H1 (cell line): ENCODE results near the gene GPRIN3. TPM values are rescaled to one million over a fixed set of nuclear protein-coding genes. Genes with fewer than 3 reads are reported as not detected.

Source experiments
- CTCF ChIA-PET: fragments of 300-600 bp; sonication (Branson Sonifier 250); formaldehyde crosslinking; loops from one replicate; lab custom pipeline; 2021; ENCODE audit not compliant: partially characterized antibody; lab: Charles Lee
- POLR2A ChIA-PET: fragments of 300-600 bp; sonication (Branson Sonifier 250); formaldehyde crosslinking; loops from one replicate; lab custom pipeline; 2021; ENCODE audit warnings: inconsistent platforms; ENCODE audit not compliant: partially characterized antibody; lab: Charles Lee
- DNase-seq, 2 experiments: peaks; one replicate each; pipeline versions ENCODE4 v3.0.0 to v3.0.0-alpha.2; 2010 to 2022; ENCODE audit warnings: low spot score in 2 of 2, low read depth in 1 of 2, mixed read lengths in 1 of 2
- FAIRE-seq: peaks from 2 replicates; lab custom pipeline; 2011; peaks lifted over from hg19 to GRCh38; lab: Jason Lieb, UNC
- H2AFZ ChIP-seq: 2 replicates; pipeline ENCODE4 v1.8.1; 2012; ENCODE audit warnings: low read length, inconsistent platforms
- H2AK5ac ChIP-seq: 2 replicates; pipeline ENCODE4 v1.6.1; 2013; ENCODE audit warnings: low read depth, low read length
- H2BK120ac ChIP-seq: replicated peaks from 2 replicates; pipeline ENCODE3; 2013; ENCODE audit warnings: low read depth, low read length, inconsistent platforms
- H2BK12ac ChIP-seq: 2 replicates; pipeline ENCODE4 v1.6.1; 2013; ENCODE audit warnings: low read depth, low read length
- H2BK15ac ChIP-seq: 2 replicates; pipeline ENCODE4 v1.6.1; 2013; ENCODE audit warnings: low read length
- H2BK20ac ChIP-seq: 2 replicates; pipeline ENCODE4 v1.6.1; 2013; ENCODE audit warnings: low read length
- H2BK5ac ChIP-seq: 2 replicates; pipeline ENCODE4 v1.6.1; 2013; ENCODE audit warnings: low read depth, low read length
- H3K14ac ChIP-seq: 2 replicates; pipeline ENCODE4 v1.6.1; 2013; ENCODE audit warnings: inconsistent platforms; ENCODE audit not compliant: insufficient read length
- H3K18ac ChIP-seq: 2 replicates; pipeline ENCODE4 v1.6.1; 2013; ENCODE audit warnings: low read length; ENCODE audit errors: extremely low read depth
- H3K23ac ChIP-seq: 2 replicates; pipeline ENCODE4 v1.6.1; 2013; ENCODE audit warnings: inconsistent platforms; ENCODE audit not compliant: insufficient read length
- H3K23me2 ChIP-seq: 2 replicates; pipeline ENCODE4 v1.6.1; 2013; ENCODE audit warnings: low read depth, low read length
- H3K27ac ChIP-seq: 2 replicates; pipeline ENCODE4 v1.6.1; 2011; ENCODE audit warnings: low read depth, low read length, inconsistent platforms
- H3K27me3 ChIP-seq, 4 experiments: replicated peaks in 1 of 4; 1 replicate in 1 of 4; 2 replicates in 3 of 4; pipeline versions ENCODE4 v1.6.1 to v1.8.1; 2011 to 2013; ENCODE audit warnings: low read length in 3 of 4, mild to moderate bottlenecking in 3 of 4, inconsistent platforms in 2 of 4, mixed read lengths in 2 of 4, moderate library complexity in 1 of 4; ENCODE audit not compliant: control insufficient read depth in 3 of 4, insufficient read depth in 3 of 4; ENCODE audit errors: extremely low read depth in 1 of 4
- H3K36me3 ChIP-seq, 4 experiments: 2 replicates each; pipeline versions ENCODE4 v1.6.1 to v1.8.1; 2011 to 2013; ENCODE audit warnings: mild to moderate bottlenecking in 4 of 4, low read length in 3 of 4, moderate library complexity in 2 of 4, control low read depth in 1 of 4, inconsistent platforms in 1 of 4; ENCODE audit not compliant: insufficient read depth in 4 of 4, control insufficient read depth in 2 of 4
- H3K4ac ChIP-seq: replicated peaks from 2 replicates; pipeline ENCODE3; 2013; ENCODE audit warnings: low read length, low read depth, mixed read lengths, inconsistent platforms; ENCODE audit not compliant: insufficient read length
- H3K4me1 ChIP-seq, 4 experiments: replicated peaks in 1 of 4; 1 replicate in 1 of 4; 2 replicates in 3 of 4; pipeline versions ENCODE4 v1.6.1 to v1.8.1; 2011 to 2013; ENCODE audit warnings: low read length in 3 of 4, inconsistent platforms in 2 of 4, mixed read lengths in 1 of 4; ENCODE audit not compliant: insufficient read depth in 4 of 4, control insufficient read depth in 3 of 4
- H3K4me2 ChIP-seq, 2 experiments: 2 replicates each; pipeline versions ENCODE4 v1.6.1 to v1.8.1; 2011 to 2013; ENCODE audit warnings: low read depth in 2 of 2, low read length in 2 of 2, control low read depth in 1 of 2, inconsistent platforms in 1 of 2, mild to moderate bottlenecking in 1 of 2; ENCODE audit not compliant: insufficient read depth in 1 of 2
- H3K4me3 ChIP-seq, 4 experiments: fragments of 200-600, 300-600 bp in 1 of 4; sonication (generic), shearing (Covaris generic), sonication (Bioruptor Twin) in 1 of 4; 2 replicates each; pipeline versions ENCODE4 v1.5.1 to v1.8.1; 2011 to 2016; ENCODE audit warnings: low read length in 4 of 4, low read depth in 3 of 4, control low read depth in 2 of 4, inconsistent platforms in 2 of 4, mild to moderate bottlenecking in 2 of 4, mixed read lengths in 1 of 4, moderate library complexity in 1 of 4; ENCODE audit not compliant: insufficient read depth in 2 of 4; ENCODE audit errors: extremely low read depth in 1 of 4
- H3K56ac ChIP-seq: replicated peaks from 2 replicates; pipeline ENCODE3; 2013; ENCODE audit warnings: low read depth, mild to moderate bottlenecking, mixed read lengths, low read length, inconsistent platforms; ENCODE audit not compliant: insufficient read length
- H3K79me1 ChIP-seq: 2 replicates; pipeline ENCODE4 v1.6.1; 2013; ENCODE audit warnings: low read depth, low read length, control low read depth
- H3K79me2 ChIP-seq, 2 experiments: 2 replicates each; pipeline versions ENCODE4 v1.6.1 to v1.8.1; 2012 to 2013; ENCODE audit warnings: low read length in 2 of 2, mild to moderate bottlenecking in 2 of 2, inconsistent platforms in 1 of 2; ENCODE audit not compliant: insufficient read depth in 2 of 2, control insufficient read depth in 1 of 2
- H3K9ac ChIP-seq, 4 experiments: replicated peaks in 1 of 4; 1 replicate in 1 of 4; 2 replicates in 3 of 4; pipeline versions ENCODE4 v1.6.1 to v1.8.1; 2011 to 2013; ENCODE audit warnings: low read depth in 3 of 4, low read length in 3 of 4, control low read depth in 2 of 4, mild to moderate bottlenecking in 2 of 4, moderate library complexity in 2 of 4, inconsistent platforms in 1 of 4; ENCODE audit errors: extremely low read depth in 1 of 4
- H3K9me3 ChIP-seq, 2 experiments: 2 replicates each; pipeline versions ENCODE4 v1.6.1 to v1.8.1; 2012 to 2013; ENCODE audit warnings: mild to moderate bottlenecking in 2 of 2, moderate library complexity in 2 of 2, control low read depth in 1 of 2, inconsistent platforms in 1 of 2, low read depth in 1 of 2, low read length in 1 of 2, mixed read lengths in 1 of 2; ENCODE audit not compliant: insufficient read depth in 2 of 2
- H4K20me1 ChIP-seq, 2 experiments: replicated peaks in 1 of 2; 2 replicates each; pipeline versions ENCODE3 to v1.8.1; 2011 to 2013; ENCODE audit warnings: inconsistent platforms in 2 of 2, low read length in 2 of 2, mild to moderate bottlenecking in 1 of 2; ENCODE audit not compliant: insufficient read depth in 2 of 2, control insufficient read depth in 1 of 2
- H4K5ac ChIP-seq: 2 replicates; pipeline ENCODE4 v1.6.1; 2013; ENCODE audit warnings: low read length, low read depth, mixed read lengths, inconsistent platforms; ENCODE audit not compliant: insufficient read length
- H4K8ac ChIP-seq: 2 replicates; pipeline ENCODE4 v1.8.0; 2013; ENCODE audit warnings: mild to moderate bottlenecking, moderate library complexity, low read length, inconsistent platforms; ENCODE audit not compliant: insufficient read depth; ENCODE audit errors: extremely low read depth
- H4K91ac ChIP-seq: replicated peaks from 2 replicates; pipeline ENCODE3; 2013; ENCODE audit warnings: low read length, mixed read lengths, inconsistent platforms; ENCODE audit not compliant: insufficient read length
- CHD2 ChIP-seq: IDR thresholded peaks from 2 replicates; pipeline ENCODE4 v1.6.1; 2012; ENCODE audit warnings: low read length, improper control_type of control experiment
- CTBP2 ChIP-seq: IDR thresholded peaks from 2 replicates; pipeline ENCODE4 v1.7.0; 2011; ENCODE audit warnings: borderline replicate concordance, mild to moderate bottlenecking, moderate library complexity, mixed read lengths, low read length; ENCODE audit not compliant: insufficient read depth, insufficient read length
- JUN ChIP-seq: IDR thresholded peaks from 2 replicates; pipeline ENCODE4 v1.6.1; 2011; ENCODE audit warnings: low read depth, mild to moderate bottlenecking, improper control_type of control experiment, low read length
- KDM1A ChIP-seq: fragments of 200-600, 300-600 bp; sonication (generic); IDR thresholded peaks from 2 replicates; pipeline ENCODE4 v1.7.1; 2016; ENCODE audit warnings: mild to moderate bottlenecking, low read length, borderline replicate concordance
- KDM4A ChIP-seq: IDR thresholded peaks from one replicate; pipeline ENCODE4 v1.7.1; 2012; ENCODE audit warnings: low read depth, mild to moderate bottlenecking, moderate library complexity, low read length, inconsistent platforms; ENCODE audit not compliant: severe bottlenecking
- PHF8 ChIP-seq: fragments of 200-600 bp; sonication (generic); conservative IDR thresholded peaks from 2 replicates; pipeline ENCODE4 v1.7.1; 2012; ENCODE audit warnings: low read depth, mild to moderate bottlenecking, inconsistent platforms, low read length, moderate library complexity
- POU5F1 ChIP-seq: IDR thresholded peaks from 2 replicates; pipeline ENCODE4 v1.6.1; 2011; ENCODE audit warnings: low read depth, mild to moderate bottlenecking, low read length, moderate library complexity
- RFX5 ChIP-seq: IDR thresholded peaks from 2 replicates; pipeline ENCODE4 v1.6.1; 2011; ENCODE audit warnings: low read depth, low read length, improper control_type of control experiment, borderline replicate concordance
- RXRA ChIP-seq: IDR thresholded peaks from 2 replicates; pipeline ENCODE4 v1.6.1; 2011; ENCODE audit warnings: low read depth, mild to moderate bottlenecking, low read length, moderate library complexity; ENCODE audit not compliant: insufficient read depth
- SAP30 ChIP-seq: fragments of 300-600 bp; sonication (generic); IDR thresholded peaks from 2 replicates; pipeline ENCODE4 v1.7.1; 2012; ENCODE audit warnings: low read length, moderate library complexity, mild to moderate bottlenecking, inconsistent platforms; ENCODE audit not compliant: insufficient read depth, insufficient replicate concordance
- SIN3A ChIP-seq, 2 experiments: IDR thresholded peaks in 1 of 2; conservative IDR thresholded peaks in 1 of 2; 2 replicates each; pipeline ENCODE4 v1.6.1; 2011 to 2012; ENCODE audit warnings: low read length in 2 of 2, improper control_type of control experiment in 1 of 2, low read depth in 1 of 2, mild to moderate bottlenecking in 1 of 2
- TAF7 ChIP-seq: optimal IDR thresholded peaks from 2 replicates; pipeline ENCODE3; 2011; ENCODE audit warnings: low read depth, mild to moderate bottlenecking, inconsistent platforms, low read length, moderate library complexity, borderline replicate concordance
- TEAD4 ChIP-seq: IDR thresholded peaks from 2 replicates; pipeline ENCODE4 v1.6.1; 2012; ENCODE audit warnings: low read depth, low read length, inconsistent platforms, mixed read lengths
- ZNF274 ChIP-seq: IDR thresholded peaks from 2 replicates; pipeline ENCODE4 v1.7.0; 2012; ENCODE audit warnings: low read length, borderline replicate concordance; ENCODE audit errors: extremely low read depth
- WGBS, 2 experiments: shearing (Covaris generic) in 1 of 2; methylation state at CpG; one replicate each; pipeline versions ENCODE4 v1.1.6 to v1.1.7; 2013 to 2015; ENCODE audit warnings: low lambda C conversion rate in 2 of 2, mixed read lengths in 2 of 2, inconsistent platforms in 1 of 2, low coverage in 1 of 2, missing lambda C conversion rate in 1 of 2; ENCODE audit not compliant: insufficient replicate concordance in 2 of 2, insufficient coverage in 1 of 2, insufficient read length in 1 of 2; ENCODE audit errors: extremely low coverage in 1 of 2, missing lambda C conversion rate in 1 of 2; 5-methylcytosine and 5-hydroxymethylcytosine counted together
- polyA plus RNA-seq, 7 experiments: library from polyadenylated mRNA; depleted of rRNA in 3 of 7; stranded (reverse) in 5 of 7; unstranded in 2 of 7; fragments of >200 nt in 5 of 7; fragments of 200-250 nt in 2 of 7; gene quantifications; 1 replicate in 5 of 7; 2 replicates in 1 of 7; 4 replicates in 1 of 7; pipeline versions ENCODE4 v1.2.1 to v1.2.3, GENCODE V29; 2011 to 2013; ENCODE audit warnings: missing spikeins in 2 of 7, mixed read lengths in 2 of 7
- total RNA-seq: library from RNA; stranded (reverse); fragmentation: NEBNext Ultra II Directional; extraction: Animal tissue kit (Norgen Biotek cat#: 25700); gene quantifications from 2 replicates; pipeline ENCODE4 v1.2.1, GENCODE V29; 2021

Gene GPRIN3
- total and polyA plus RNA-seq, 2 of the 8 experiments (the other 6 are each of a cell fraction or from before 2014, with no cell fraction given): 0.17 to 1.4 TPM

GRCh38 chr4:89242216-89242615 is 65.4 kb downstream of the GPRIN3 start:
- FAIRE-seq: no peak
- H3K18ac ChIP-seq: no peak overlapping the region
- H3K27me3 ChIP-seq: no peaks in the 10 kb centered on the region
- no peak overlapping the region for H3K9ac ChIP-seq
- no peak overlapping the region for H3K4ac ChIP-seq
- no peaks in the 10 kb centered on the region for H3K79me2 ChIP-seq
- no peak overlapping the region for H3K56ac ChIP-seq
- no peak overlapping the region for H4K91ac ChIP-seq
- no peaks in the 10 kb centered on the region for H3K9me3 ChIP-seq
- no peak overlapping the region for H3K4me2 ChIP-seq
- H3K23ac ChIP-seq: no peak overlapping the region
- H3K23me2 ChIP-seq: no peaks in the 10 kb centered on the region; the same call in 1 of the 2 replicates
- H4K20me1 ChIP-seq: no peaks in the 10 kb centered on the region
- H4K5ac ChIP-seq: no peak overlapping the region
- H2AFZ ChIP-seq: no peak overlapping the region
- WGBS, 2 experiments: 86% methylated on average over 2 of the region's 2 CpGs; no CpG with 5 or more reads in 1 of the 2 experiments
- no peak for DNase-seq
- no peak overlapping the region for H4K8ac ChIP-seq
- no peak overlapping the region for H2BK12ac ChIP-seq
- ChIA-PET CTCF (interaction anchor here (1.4 to 1.6 kb wide), 2 partner anchors 16 to 81 kb away, joined by 3 to 5 read pairs; no protein-coding TSS in a partner anchor), POLR2A (no interaction called here)
- TF ChIP-seq SAP30 (no peak), TEAD4 (no peak), KDM4A (no peak), CHD2 (no peak), RFX5 (no peak), RXRA (no peak), PHF8 (no peak), CTBP2 (no peak), KDM1A (no peak), POU5F1 (no peak), TAF7 (no peak), SIN3A (conservative IDR thresholded peaks at IDR 0.05 in 1 of 2, IDR thresholded peaks at IDR 0.05 in 1 of 2; ENCODE audit: low read depth in 1 of 2, low read length in 2 of 2) (no peak), ZNF274 (no peak), JUN (no peak)
- no peaks in the 10 kb centered on the region for H3K79me1 ChIP-seq
- H2AK5ac ChIP-seq: no peak overlapping the region
- no peak overlapping the region for H3K14ac ChIP-seq
- no peak overlapping the region for H2BK15ac ChIP-seq
- peaks cover 0 to 3% (median 1%) of the 10 kb centered on the region in 4 experiments; a peak in 2 of 7 replicates for H3K4me1 ChIP-seq
- no peak overlapping the region for H2BK20ac ChIP-seq
- H2BK5ac ChIP-seq: no peak overlapping the region
- H3K27ac ChIP-seq: no peak overlapping the region
- H3K36me3 ChIP-seq: no peaks in the 10 kb centered on the region
- no peak overlapping the region for H2BK120ac ChIP-seq
- H3K4me3 ChIP-seq: no peak overlapping the region
